ENCODE data around the gene USP5.

DNA sequence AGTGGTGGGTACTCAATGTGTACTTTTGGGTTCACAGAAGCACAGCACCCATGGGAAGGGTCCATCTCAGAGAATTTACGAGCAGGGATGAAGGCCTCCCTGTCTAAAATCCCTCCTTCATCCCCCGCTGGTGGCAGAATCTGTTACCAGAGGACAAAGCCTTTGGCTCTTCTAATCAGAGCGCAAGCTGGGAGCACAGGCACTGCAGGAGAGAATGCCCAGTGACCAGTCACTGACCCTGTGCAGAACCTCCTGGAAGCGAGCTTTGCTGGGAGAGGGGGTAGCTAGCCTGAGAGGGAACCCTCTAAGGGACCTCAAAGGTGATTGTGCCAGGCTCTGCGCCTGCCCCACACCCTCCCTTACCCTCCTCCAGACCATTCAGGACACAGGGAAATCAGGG, 31.8 kb upstream of the USP5 start:
- TF ChIP-seq CTCF (conservative IDR thresholded peaks at IDR 0.05 in 1 of 2, IDR thresholded peaks at IDR 0.05 in 1 of 2; ENCODE audit: extremely low read depth in 1 of 2, insufficient read depth in 1 of 2, low read depth in 1 of 2, low read length in 2 of 2) = no peak
- no peak for TF ChIP-seq EZH2 (IDR thresholded peaks at IDR 0.05; ENCODE audit: borderline replicate concordance, low read length)

Data from mammary epithelial cell (primary cell).